ENCODE results near the gene MRFAP1. TPM values are rescaled to one million over a fixed set of nuclear protein-coding genes. Genes with fewer than 3 reads are reported as not detected.

Gene MRFAP1
- polyA plus RNA-seq, 1 donor from 2014 or later = 322 TPM

- H3K36me3 ChIP-seq (ENCODE audit: insufficient read depth, low read length) = no peaks in the 10 kb centered on the region
- no peak overlapping the region for H2AFZ ChIP-seq (ENCODE audit: low read depth, low read length)
- no peaks in the 10 kb centered on the region for H3K9me2 ChIP-seq (ENCODE audit: insufficient read depth, low read length)
Observed at GRCh38 chr4:6598127-6598526, 42.4 kb upstream of the MRFAP1 start.

GRCh38 chr4:6598641-6599040 lies 41.8 kb upstream of the MRFAP1 start:
- Histone ChIP-seq H3K9me3 (ENCODE audit: low read length) (no peaks in the 10 kb centered on the region), H3K36me3 (ENCODE audit: insufficient read depth, low read length) (no peaks in the 10 kb centered on the region), H2AFZ (ENCODE audit: low read depth, low read length) (no peak overlapping the region), H4K20me1 (ENCODE audit: insufficient read depth) (no peaks in the 10 kb centered on the region), H3K4me2 (ENCODE audit: low read length) (no peak overlapping the region), H3K9ac (ENCODE audit: low read length) (no peak overlapping the region), H3K79me2 (replicated peaks; ENCODE audit: insufficient read depth, low read length) (no peaks in the 10 kb centered on the region), H3K9me2 (ENCODE audit: insufficient read depth, low read length) (no peaks in the 10 kb centered on the region), H3F3A (ENCODE audit: insufficient read depth, low read length, poor library complexity, severe bottlenecking) (no peaks in the 10 kb centered on the region), H3K4me3 (ENCODE audit: low read length) (no peak overlapping the region), H3K27me3 (ENCODE audit: insufficient read depth, low read depth, low read length) (no peaks in the 10 kb centered on the region), H3K27ac (ENCODE audit: low read length) (no peak overlapping the region)
- TF ChIP-seq EZH2 (IDR thresholded peaks at IDR 0.05; ENCODE audit: borderline replicate concordance, insufficient read depth, low read length, poor library complexity, severe bottlenecking) = no peak
- no peak for TF ChIP-seq REST (IDR thresholded peaks at IDR 0.05; ENCODE audit: borderline replicate concordance)
- TF ChIP-seq EP300 (conservative IDR thresholded peaks at IDR 0.05; ENCODE audit: poor library complexity, severe bottlenecking) = no peak
- no peak for TF ChIP-seq RAD21 (conservative IDR thresholded peaks at IDR 0.05)
- TF ChIP-seq SMC3 (conservative IDR thresholded peaks at IDR 0.05; ENCODE audit: poor library complexity) = no peak
- TF ChIP-seq CTCF (IDR thresholded peaks at IDR 0.05; ENCODE audit: poor library complexity, severe bottlenecking) = no peak

More at GRCh38 chr4:6598127-6598526, 42.4 kb upstream of the MRFAP1 start:
- Histone ChIP-seq H3K4me2 (ENCODE audit: low read length) (no peak overlapping the region), H3K27ac (ENCODE audit: low read length) (no peak overlapping the region), H3K79me2 (replicated peaks; ENCODE audit: insufficient read depth, low read length) (no peaks in the 10 kb centered on the region), H3K27me3 (ENCODE audit: insufficient read depth, low read depth, low read length) (no peaks in the 10 kb centered on the region), H3F3A (ENCODE audit: insufficient read depth, low read length, poor library complexity, severe bottlenecking) (no peaks in the 10 kb centered on the region), H3K9ac (ENCODE audit: low read length) (no peak overlapping the region), H3K4me3 (ENCODE audit: low read length) (no peak overlapping the region), H4K20me1 (ENCODE audit: insufficient read depth) (no peaks in the 10 kb centered on the region), H3K9me3 (ENCODE audit: low read length) (no peaks in the 10 kb centered on the region)
- TF ChIP-seq POLR2AphosphoS5 (IDR thresholded peaks at IDR 0.05) = no peak
- no peak for TF ChIP-seq CTCF (IDR thresholded peaks at IDR 0.05; ENCODE audit: poor library complexity, severe bottlenecking)
- TF ChIP-seq EP300 (conservative IDR thresholded peaks at IDR 0.05; ENCODE audit: poor library complexity, severe bottlenecking) = no peak
- TF ChIP-seq REST (IDR thresholded peaks at IDR 0.05; ENCODE audit: borderline replicate concordance) = no peak
- no peak for TF ChIP-seq SMC3 (conservative IDR thresholded peaks at IDR 0.05; ENCODE audit: poor library complexity)
- TF ChIP-seq EZH2 (IDR thresholded peaks at IDR 0.05; ENCODE audit: borderline replicate concordance, insufficient read depth, low read length, poor library complexity, severe bottlenecking) = no peak
- no peak for TF ChIP-seq MXI1 (conservative IDR thresholded peaks at IDR 0.05; ENCODE audit: poor library complexity, severe bottlenecking)
- TF ChIP-seq TAF1 (IDR thresholded peaks at IDR 0.05; ENCODE audit: low read depth) = no peak
- TF ChIP-seq RAD21 (conservative IDR thresholded peaks at IDR 0.05) = no peak

All from neural cell (in vitro differentiated cells).